IPS-11a (cell line): Measurements from ENCODE around the gene CCIN.

Experiments
- H3K4me3 ChIP-seq: one replicate; pipeline ENCODE4 v1.5.1; 2013; ENCODE audit warnings: low read depth, low read length, control low read depth

CCIN gene

DNA sequence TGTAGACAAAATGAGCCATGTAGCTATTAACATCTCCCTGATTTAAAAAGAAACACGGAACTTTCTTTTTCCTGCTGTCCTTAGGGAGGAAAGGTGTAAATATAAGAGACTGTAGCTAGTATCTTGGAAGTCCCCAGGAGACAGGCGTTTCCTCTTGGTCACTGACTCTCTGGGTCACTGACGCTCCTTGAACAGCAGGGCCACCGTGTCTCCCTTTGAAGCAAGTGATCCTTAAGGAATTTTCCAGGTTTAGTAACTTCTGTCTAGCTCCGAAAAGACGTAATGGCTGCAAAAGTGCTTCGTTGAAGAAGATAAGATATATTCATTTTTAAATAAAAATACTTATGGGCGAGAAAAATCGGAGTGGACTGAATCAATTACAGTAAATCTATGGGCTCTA lies 20.8 kb downstream of the CCIN start:
- peak overlapping the region; percentile 40 for H3K4me3 ChIP-seq

DNA sequence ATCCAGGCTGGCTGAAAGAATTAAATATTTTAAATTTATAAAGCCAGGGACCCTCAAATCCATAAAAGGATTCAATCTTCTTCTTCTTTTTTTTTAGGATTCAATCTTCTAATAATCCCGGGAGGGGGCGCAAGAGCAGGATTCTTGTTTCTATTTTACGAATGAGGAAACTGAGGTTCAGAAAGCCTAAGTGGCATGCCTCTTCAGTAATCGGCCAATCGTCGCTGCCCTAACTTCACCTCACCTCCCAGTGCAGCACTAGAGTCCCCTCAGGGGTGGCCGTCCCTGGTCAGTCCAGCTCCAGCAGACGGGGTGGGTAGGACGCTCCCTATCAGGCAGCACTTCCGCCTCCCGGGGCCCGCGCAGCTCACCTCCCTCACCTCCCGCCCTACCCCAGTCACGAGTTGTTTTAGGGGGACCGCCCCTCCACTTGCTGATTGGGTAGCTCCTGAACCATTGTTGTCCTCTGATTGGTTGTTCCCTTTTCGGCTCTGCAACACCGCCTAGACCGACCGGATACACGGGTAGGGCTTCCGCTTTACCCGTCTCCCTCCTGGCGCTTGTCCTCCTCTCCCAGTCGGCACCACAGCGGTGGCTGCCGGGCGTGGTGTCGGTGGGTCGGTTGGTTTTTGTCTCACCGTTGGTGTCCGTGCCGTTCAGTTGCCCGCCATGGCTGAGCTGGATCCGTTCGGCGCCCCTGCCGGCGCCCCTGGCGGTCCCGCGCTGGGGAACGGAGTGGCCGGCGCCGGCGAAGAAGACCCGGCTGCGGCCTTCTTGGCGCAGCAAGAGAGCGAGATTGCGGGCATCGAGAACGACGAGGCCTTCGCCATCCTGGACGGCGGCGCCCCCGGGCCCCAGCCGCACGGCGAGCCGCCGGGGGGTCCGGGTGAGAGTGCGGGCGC lies 21.5 kb downstream of the CCIN start, which contains the start of gene CLTA:
Gene CLTA (plus strand): TSS at position 534 of the 902 bp plus-strand sequence. CDS start 136 bp downstream, at position 670.
- H3K4me3 ChIP-seq = peak within 1 kb of the TSS; percentile 92

DNA sequence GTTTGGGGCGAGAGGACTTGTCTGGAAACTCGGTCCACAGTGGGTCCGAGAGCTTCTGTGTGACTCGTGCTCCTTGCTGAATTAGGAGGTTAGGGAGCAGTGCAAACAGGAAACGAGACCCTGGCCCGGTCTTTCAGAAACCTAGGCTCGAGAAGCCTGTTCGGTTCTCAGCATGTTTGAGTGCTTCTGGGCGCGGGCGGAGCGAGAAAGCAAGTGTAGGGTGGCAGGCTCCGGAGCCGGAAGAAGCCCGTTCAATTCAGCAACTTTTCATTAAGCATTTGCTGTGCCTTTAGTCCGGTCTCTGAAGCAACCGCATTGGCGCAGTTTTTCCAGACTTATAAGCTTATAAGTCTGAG lies 22.1 kb downstream of the CCIN start:
- peak overlapping the region; percentile 92 for H3K4me3 ChIP-seq

DNA sequence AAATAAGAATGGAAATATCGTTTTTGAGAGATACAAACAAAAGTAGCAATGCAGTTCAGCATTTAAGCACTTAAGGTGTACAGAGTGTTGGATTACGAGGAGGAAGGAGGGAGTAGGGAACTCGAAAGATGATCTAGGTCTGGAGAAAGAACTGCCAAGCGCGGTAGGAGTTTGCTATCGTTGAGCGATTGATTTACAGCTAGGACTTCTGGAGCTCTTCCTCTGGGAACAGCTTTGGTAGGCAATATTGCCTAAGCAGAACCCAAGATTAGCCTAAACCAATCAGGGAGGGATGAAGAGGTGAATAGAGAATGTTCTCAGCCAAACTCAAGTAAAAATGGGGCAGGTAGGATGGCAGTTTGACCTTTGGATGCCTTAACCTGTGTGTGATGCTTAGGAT lies 22.5 kb downstream of the CCIN start:
- peak overlapping the region; percentile 92 for H3K4me3 ChIP-seq

DNA sequence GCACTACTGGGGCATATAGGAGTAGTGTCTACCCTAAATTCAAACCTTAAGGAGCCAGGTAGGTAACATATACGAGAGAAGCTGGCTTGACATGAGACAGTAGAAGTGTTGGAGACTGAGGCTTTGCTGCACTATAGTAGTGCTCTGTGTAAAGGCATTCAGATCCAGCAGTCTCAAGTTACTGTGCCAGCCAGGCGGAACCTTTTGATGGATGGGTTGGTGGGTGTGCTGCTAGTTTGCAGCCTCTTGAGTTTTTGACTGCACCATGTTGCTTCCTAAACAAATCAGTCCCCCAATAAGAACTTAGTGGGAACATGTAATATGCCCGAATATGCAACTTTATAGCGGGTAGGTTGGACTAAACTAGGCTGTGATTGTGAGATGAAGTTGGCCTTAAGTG lies 23.0 kb downstream of the CCIN start:
- peak overlapping the region; percentile 92 for H3K4me3 ChIP-seq

DNA sequence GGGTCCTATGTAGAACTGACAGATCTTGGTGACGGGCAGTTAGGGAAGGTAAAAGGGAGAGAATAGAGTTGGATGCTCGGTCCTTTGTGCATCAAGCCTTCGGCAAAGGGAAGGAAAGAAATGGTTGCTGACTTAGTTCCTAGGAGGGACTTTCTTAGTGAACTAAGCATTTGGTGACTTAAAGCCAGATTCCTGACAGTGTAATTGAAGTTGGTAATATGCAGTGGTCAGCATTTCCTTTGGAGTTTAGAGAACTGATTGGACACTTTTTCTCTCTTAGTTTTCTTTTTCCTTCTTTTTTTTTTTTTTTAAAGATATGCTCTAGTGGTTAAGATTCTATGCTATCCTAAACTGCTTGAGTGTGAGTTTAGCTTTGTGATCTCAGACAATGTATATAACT lies 23.8 kb downstream of the CCIN start:
- no peak overlapping the region for H3K4me3 ChIP-seq

DNA sequence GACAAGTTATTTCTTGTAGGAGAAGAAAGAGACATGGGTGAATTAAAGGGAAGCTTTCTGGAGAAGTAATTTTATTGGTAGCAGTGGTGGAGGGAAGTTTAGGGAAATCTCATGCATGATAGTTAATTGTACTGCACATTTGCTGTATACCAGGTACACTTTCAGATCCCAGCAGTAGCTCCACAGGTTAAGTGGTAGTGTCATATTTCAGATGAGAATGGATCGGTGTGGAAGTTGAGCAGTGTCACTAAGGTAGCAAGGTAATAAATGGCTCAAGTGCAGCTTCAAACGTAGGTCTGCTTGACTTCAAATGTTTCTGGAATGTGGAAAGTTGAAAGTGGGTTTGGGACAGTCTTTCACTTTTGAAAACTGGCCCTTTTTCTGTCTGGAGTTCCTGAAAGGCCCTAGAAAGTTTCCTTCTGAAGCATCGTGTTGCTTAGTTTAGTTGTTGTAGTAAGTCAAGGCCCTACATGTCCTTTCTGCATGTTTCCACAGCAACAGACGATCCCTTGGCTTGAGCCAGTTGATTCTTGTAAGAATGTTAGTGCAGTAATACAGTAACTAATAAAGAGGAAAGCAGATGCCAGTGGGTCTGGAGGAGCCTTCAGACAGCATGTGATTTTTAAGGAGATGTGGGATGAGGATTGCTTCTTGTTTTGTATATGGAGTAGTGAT lies 25.3 kb downstream of the CCIN start:
- no peak overlapping the region for H3K4me3 ChIP-seq

DNA sequence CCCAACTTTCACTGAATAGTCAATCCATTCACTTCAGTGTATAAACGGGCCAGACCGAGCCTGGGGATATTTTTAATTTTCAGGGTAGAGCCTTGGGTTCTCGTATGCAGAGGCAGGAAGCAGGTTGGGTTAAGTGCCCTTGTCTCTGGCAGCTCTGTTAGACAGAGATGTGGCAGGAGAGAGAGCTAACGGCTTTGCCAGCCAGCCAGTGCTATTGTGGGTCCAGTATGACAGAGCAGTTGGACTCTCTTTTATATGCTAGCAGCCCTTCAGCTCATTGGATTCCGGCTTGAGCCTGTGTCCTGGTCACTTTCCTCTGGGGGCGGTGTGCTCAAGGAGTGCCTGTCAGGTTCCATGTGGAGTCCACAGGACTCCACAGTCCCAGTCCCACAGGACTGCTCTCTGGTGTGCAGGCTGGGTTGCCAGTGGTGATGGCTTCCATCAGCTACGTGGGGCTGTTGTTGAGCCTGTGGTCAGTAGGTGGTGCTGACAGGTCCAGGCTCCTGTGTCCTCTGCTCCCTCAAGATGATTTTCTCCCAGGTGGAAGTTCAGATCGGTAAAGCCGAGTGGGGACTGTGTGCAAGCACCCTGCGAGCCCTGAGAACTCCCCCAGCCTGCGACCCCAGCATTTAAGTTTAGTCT lies 35.8 kb downstream of the CCIN start:
- H3K4me3 ChIP-seq = no peak overlapping the region

DNA sequence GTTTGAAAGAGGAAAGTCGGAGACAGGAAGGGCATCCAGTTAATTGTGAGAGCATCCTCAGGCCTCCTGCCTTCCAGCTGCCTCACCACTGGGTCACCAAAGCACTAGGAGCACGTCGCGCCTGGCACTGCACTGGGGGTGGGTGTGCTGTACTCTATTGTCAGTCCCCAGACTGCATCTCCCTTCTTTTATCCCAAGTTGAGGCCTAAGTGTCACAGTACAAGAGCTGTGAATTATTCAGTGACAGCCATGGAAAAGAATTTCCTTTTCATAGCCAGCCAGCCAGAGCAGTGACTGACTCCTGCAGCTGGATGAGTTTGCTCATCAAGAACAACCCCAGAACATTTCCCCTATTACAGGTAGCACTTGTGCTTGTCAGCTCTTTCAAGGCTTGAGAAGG lies 37.8 kb downstream of the CCIN start:
- no peak overlapping the region for H3K4me3 ChIP-seq

DNA sequence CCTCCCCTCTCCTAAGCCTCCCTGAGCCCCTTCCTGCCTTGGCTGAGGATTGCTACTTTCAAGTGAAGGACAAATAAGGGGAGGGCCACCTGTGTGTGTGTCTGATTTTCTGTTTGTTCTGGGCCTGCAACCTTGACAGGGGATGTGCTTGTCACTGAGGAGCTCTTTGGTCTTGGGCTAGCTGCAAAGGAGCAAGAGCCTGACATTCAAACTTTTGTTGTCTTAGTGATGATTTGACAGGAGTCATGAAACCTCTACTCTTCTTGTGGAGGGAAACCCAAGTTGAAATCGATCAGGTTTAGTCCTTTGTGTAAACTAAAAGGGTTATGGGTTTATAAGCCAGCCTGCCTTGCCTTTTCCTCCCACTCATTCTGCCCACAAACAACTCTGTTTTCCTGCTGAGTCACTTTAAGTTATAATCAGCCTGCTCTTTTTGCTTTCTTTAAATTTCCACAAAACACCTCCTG lies 38.4 kb downstream of the CCIN start:
- H3K4me3 ChIP-seq = no peak overlapping the region

DNA sequence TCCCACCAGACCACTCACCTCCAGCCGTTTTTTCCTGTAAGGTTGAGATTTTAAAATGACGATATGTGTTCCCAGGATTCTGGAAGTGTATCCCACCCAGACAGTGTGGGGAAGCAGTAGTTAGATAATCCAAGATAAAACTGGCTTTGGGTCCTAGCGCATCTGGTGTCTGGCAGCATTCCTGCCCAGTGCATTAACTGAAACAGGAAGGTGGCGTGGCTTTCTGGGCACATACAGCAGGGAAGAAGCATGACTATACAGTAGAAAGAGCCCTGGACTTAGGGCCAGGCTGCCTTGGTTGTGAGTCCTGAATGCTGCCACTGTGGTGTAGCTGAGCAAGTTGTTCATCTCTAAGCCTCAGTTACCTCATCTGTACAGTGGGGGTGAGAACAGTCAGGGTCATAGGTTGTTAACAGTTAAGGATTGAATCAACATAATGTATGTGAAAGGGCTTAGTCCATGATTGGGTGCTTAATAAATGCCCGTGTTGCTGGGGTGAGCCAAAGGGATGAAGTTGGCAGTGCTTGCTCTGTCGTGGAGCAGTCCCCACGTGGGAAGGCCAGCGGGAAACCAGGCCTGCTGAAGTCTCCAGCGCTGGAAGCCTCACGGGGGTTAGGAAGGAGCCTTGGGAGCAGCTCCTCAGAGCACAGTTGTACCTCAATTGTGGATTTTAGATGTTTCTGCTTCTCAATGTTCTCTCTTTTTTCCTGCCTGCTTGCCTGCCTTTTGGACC lies 39.5 kb downstream of the CCIN start:
- no peak overlapping the region for H3K4me3 ChIP-seq

DNA sequence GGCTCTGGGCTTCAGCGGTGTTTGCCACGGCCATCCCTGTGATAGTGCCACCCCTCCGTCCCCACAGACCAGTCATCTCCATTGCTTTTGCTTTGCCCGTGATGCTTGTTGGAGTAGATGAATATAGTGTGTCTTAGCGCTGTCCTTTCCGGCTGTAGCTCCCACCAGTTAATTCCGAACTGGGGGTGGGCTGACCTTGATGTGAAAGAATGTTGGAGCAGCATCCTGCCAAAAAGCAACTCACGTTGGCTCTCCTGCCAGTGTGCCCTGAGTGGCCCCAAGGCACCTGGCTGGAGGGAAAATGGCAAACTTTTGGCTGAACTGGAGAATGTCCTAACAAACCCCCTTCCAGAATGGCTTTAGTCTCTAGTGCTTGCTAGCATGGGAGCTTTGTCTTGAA lies 41.5 kb downstream of the CCIN start:
- no peak overlapping the region for H3K4me3 ChIP-seq

DNA sequence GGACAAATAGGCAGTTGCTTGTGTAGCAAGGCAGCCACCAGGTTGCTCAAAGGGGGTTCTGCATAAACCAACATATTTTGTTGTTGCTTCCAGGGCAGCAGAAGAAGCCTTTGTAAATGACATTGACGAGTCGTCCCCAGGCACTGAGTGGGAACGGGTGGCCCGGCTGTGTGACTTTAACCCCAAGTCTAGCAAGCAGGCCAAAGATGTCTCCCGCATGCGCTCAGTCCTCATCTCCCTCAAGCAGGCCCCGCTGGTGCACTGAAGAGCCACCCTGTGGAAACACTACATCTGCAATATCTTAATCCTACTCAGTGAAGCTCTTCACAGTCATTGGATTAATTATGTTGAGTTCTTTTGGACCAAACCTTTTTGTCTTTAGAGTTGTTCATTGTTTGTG lies 42.3 kb downstream of the CCIN start:
- no peak overlapping the region for H3K4me3 ChIP-seq

DNA sequence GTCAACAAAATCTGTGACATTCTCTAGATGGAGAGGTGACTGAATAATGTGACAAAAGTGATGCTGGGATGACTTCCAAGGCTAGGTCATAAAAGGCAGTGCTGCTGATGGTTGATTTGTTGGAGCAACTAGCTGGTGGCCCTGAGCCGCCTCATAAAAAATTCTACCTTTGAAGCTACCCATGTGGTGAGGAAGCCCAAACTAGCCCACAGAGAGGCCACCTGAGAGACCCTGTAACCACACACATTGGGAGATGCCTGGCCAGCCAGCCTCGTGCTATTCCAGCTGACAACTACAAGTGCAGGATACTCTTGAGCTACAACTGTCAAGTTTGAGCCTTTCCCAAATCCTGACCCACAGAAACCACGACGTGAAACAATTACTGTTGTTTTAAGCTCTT lies 44.2 kb downstream of the CCIN start:
- no peak overlapping the region for H3K4me3 ChIP-seq

DNA sequence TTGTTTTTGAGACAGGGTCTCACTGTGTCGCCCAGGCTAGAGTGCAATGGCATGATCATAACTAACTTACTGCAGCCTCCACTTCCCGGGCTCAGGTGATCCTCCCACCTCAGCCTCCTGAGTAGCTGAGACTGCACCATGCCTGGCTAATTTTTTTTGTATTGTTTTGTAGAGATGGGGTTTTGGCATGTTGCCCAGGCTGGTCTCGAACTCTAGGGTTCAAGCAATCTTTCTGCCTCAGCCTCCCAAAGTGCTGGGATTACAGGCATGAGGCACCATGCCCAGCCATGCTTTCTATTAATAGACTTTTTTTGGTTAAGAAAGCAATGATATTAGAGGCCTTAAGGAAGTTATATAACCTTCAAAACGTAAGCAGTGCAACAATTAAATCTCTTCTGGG lies 44.8 kb downstream of the CCIN start:
- H3K4me3 ChIP-seq = no peak overlapping the region

DNA sequence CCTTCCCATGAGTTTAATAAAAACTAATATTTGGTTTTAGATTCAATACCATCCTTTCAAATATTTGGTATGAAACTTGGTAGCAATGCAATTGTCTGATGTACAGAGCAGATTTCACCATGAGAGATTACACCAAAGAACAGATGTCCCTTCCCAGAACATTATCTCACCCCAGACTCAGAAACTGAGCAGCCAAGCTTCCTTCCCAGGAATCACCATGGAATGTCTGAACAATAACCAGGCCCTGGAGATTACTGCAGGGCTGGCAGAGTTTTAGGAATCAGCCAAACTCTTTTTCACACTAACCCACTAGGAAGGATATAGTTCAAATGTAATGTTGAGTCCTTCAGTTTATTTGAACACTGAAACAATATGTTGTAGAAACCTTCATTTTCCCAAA lies 45.4 kb downstream of the CCIN start:
- no peak overlapping the region for H3K4me3 ChIP-seq

DNA sequence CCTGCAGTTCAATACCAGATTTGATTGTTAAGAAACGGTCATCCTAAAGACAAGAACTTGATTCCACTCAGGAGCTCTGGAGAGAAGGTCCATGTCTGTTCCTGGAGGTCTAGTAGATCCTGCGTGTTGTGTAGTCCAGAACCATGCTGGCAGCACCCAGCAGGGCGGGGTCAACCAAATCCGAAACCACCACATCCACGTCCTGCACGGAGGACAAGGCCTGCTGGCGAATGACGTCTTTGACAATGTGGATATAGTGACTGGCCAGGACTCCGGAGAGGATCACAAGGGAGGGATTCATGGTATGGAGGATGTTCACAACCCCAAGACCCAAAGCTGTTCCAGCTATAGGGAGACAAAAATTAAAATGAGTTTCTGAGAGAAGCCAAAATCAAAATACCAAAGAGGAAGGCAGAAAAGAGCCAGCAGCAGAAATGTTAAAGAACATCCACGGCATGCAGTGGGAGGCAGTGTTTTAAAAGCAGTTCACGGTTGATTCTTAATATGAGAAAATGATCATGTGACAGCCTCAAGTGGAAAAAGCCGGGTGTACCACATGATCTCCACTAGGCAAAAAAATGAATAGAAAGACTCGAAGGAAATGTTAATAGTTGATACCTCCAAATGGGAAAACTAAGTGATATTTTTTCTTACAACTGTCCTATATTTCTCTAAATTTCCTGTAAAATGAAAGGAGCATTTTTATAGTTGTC lies 48.2 kb downstream of the CCIN start:
- no peak overlapping the region for H3K4me3 ChIP-seq

DNA sequence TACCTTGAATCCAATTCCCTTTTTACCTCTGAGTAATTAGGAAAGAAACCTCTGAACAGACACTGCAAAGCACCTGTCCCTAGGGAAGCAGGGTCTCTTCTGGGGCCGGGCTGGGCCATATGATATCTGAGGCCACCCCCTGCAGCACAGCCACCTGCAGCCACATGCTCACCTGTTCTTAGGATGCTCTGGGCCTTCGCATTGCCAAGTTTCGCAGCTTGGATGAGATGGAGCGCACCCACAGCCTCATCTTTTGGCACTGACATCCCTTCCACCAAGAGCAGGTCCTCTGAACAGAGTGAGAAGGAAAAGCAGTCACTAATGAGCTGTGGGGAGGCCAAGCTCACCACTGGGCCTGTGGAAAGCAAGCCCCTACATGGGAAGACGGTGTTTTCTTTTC lies 48.8 kb downstream of the CCIN start:
- H3K4me3 ChIP-seq = no peak overlapping the region

DNA sequence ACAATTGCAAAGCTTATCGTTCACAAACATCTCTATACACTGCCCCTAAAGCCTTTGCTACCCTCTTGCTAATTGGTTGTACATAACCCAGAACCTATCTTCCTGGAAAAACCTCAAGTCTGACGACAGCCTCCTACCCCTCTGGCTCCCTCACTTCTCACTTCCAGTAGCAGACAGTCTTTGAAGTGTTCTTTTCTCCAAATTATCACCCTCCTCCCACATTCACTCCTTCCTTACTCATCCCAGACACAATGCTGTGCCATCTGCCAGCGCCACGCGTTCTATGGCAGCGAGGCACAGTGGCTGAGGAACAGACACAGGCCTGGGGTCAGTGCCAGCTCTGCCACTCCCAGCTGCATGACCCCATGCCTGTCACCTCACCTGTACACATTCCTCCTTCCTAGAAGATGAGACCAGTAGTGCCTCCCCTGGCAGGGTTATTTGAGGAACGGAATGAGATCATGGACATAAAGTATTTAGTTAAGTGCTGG lies 49.3 kb downstream of the CCIN start:
- no peak overlapping the region for H3K4me3 ChIP-seq
